AG04449 (cell line): ENCODE results near the gene PITHD1.
A peak's percentile ranks its signal among the peaks of the same experiment; 100 is the strongest.

Experiments
- CTCF ChIA-PET: fragments of 350-600 bp; formaldehyde crosslinking; extraction: SDS; loops from one replicate; lab custom pipeline; 2021; ENCODE audit warnings: antibody characterized with exemption; lab: Yijun Ruan, JAX
- POLR2A ChIA-PET: fragments of 400-600, 350-600 bp; formaldehyde crosslinking; extraction: SDS; loops from one replicate; lab custom pipeline; 2020; ENCODE audit warnings: antibody characterized with exemption, inconsistent platforms; lab: Yijun Ruan, JAX
- DNase-seq: peaks from one replicate; pipeline ENCODE4 v3.0.0-alpha.2; 2010; ENCODE audit warnings: low read depth, low spot score
- H3K4me3 ChIP-seq: 2 replicates; pipeline ENCODE4 v1.5.1; 2011; ENCODE audit warnings: low read depth, mild to moderate bottlenecking, control low read depth, low read length
- CTCF ChIP-seq: IDR thresholded peaks from one replicate; pipeline ENCODE4 v1.5.1; 2011; ENCODE audit warnings: mild to moderate bottlenecking, moderate library complexity, low read length, control low read depth, inconsistent platforms; ENCODE audit not compliant: insufficient read depth; ENCODE audit errors: missing control alignments

The PITHD1 gene

GRCh38 chr1:23804183-23804835 is 26.1 kb downstream of the PITHD1 start:
- no peak for DNase-seq
- TF ChIP-seq CTCF: no peak
- ChIA-PET CTCF (interaction anchor here (8.7 kb wide), 1 partner anchor 17 kb away, joined by 134 read pairs; the partner anchor contains the start of gene HMGCL), POLR2A (no interaction called here)
- H3K4me3 ChIP-seq: no peak overlapping the region

- DNase-seq: no peak
- ChIA-PET CTCF (interaction anchor here (0.6 to 8.7 kb wide), 2 partner anchors 17 to 33 kb away, joined by 3 to 134 read pairs; partner anchors contain the start of gene HMGCL), POLR2A (no interaction called here)
- TF ChIP-seq CTCF: no peak
- H3K4me3 ChIP-seq: no peak overlapping the region
These were observed 26.8 kb downstream of the PITHD1 start for GRCh38 chr1:23805025-23805424.

GRCh38 chr1:23806280-23806679 is 28.1 kb downstream of the PITHD1 start:
- ChIA-PET CTCF (interaction anchor here (1.0 to 8.7 kb wide), 3 partner anchors 10 to 62 kb away, joined by 3 to 134 read pairs (median 4); partner anchors contain the start of genes FUCA1 and HMGCL), POLR2A (no interaction called here)
- H3K4me3 ChIP-seq: no peak overlapping the region
- no peak for TF ChIP-seq CTCF
- no peak for DNase-seq

DNA sequence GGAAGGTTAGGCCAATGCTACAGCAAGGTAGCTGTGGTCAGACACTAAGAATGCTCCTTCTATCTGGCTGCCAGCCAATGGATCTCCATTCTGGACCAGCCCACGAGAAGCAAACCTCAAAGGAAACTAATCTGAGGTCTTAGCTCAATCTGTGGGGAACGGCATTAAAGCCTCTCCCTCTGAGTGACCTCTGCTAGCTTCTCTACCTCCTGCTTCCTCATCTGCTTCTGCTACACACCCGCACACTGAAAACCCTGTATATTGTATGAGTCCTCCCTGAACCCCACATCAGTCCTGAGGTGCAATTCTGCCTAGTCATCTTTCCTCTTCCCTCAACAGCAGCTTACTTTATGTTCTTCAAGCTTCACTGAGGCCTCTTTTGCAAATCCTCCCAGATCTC is 29.2 kb downstream of the PITHD1 start:
- no peak for DNase-seq
- H3K4me3 ChIP-seq: no peak overlapping the region
- ChIA-PET CTCF (interaction anchor here (1.0 to 8.7 kb wide), 5 partner anchors 9 to 61 kb away, joined by 3 to 134 read pairs (median 4); partner anchors contain the start of genes FUCA1 and HMGCL), POLR2A (interaction anchor here (1.0 kb wide), 1 partner anchor 18 kb away, joined by 5 read pairs; the partner anchor contains the start of gene HMGCL)
- no peak for TF ChIP-seq CTCF

- POLR2A ChIA-PET: no interaction called here
- H3K4me3 ChIP-seq: no peak overlapping the region
- TF ChIP-seq CTCF: peak; percentile 84
- DNase-seq: no peak
- CTCF ChIA-PET: interaction anchor here (0.8 to 8.7 kb wide), 22 partner anchors 8 to 303 kb away, joined by 3 to 134 read pairs (median 5); partner anchors contain the start of genes GALE, HMGCL and PNRC2
These were observed 31.5 kb downstream of the PITHD1 start for GRCh38 chr1:23809751-23810171.
